SU-DHL-6 (cell line): ENCODE measurements around the gene PAX5.
A peak's percentile ranks its signal among the peaks of the same experiment; 100 is the strongest.

ENCODE experiments used
- H2AFZ ChIP-seq: fragments of 200-600 bp; sonication (generic); 2 replicates; pipeline ENCODE4 v1.6.1; 2014; ENCODE audit warnings: low read depth, mild to moderate bottlenecking, moderate library complexity, mixed read lengths, antibody characterized with exemption, low read length; ENCODE audit not compliant: severe bottlenecking
- H3F3A ChIP-seq: fragments of 200-600 bp; shearing (Covaris generic); 2 replicates; pipeline ENCODE4 v1.6.0; 2016; ENCODE audit warnings: antibody characterized with exemption, mild to moderate bottlenecking; ENCODE audit not compliant: insufficient read depth
- H3K27ac ChIP-seq: fragments of 200-600 bp; sonication (generic); 2 replicates; pipeline ENCODE4 v1.5.1; 2016; ENCODE audit warnings: low read depth, mild to moderate bottlenecking, low read length, moderate library complexity, mixed read lengths
- H3K27me3 ChIP-seq: fragments of 200-600 bp; sonication (generic), shearing (Covaris generic); 2 replicates; pipeline ENCODE4 v1.6.0; 2014; ENCODE audit warnings: mild to moderate bottlenecking, low read length
- H3K36me3 ChIP-seq: fragments of 200-600 bp; sonication (generic); 2 replicates; pipeline ENCODE4 v1.6.1; 2014; ENCODE audit warnings: mild to moderate bottlenecking, low read length, mixed read lengths
- H3K4me2 ChIP-seq: fragments of 300-600, 200-600 bp; shearing (Covaris generic), sonication (generic); 2 replicates; pipeline ENCODE4 v1.6.0; 2014; ENCODE audit warnings: low read length, low read depth, mild to moderate bottlenecking; ENCODE audit not compliant: poor library complexity, severe bottlenecking
- H3K4me3 ChIP-seq: fragments of 200-600 bp; sonication (generic); 2 replicates; pipeline ENCODE4 v1.5.1; 2014; ENCODE audit warnings: antibody characterized with exemption, low read length, mild to moderate bottlenecking, mixed read lengths; ENCODE audit not compliant: insufficient read depth, poor library complexity, severe bottlenecking
- H3K79me2 ChIP-seq: fragments of 200-600 bp; sonication (generic); 2 replicates; pipeline ENCODE4 v1.6.1; 2014; ENCODE audit warnings: mild to moderate bottlenecking, low read length, moderate library complexity; ENCODE audit not compliant: insufficient read depth
- H3K9ac ChIP-seq: fragments of 200-600 bp; sonication (generic); 2 replicates; pipeline ENCODE4 v1.7.0; 2014; ENCODE audit warnings: mild to moderate bottlenecking, low read length
- H3K9me2 ChIP-seq: fragments of 200-600 bp; sonication (generic); replicated peaks from 2 replicates; pipeline ENCODE4 v1.6.1; 2014; ENCODE audit warnings: low read length; ENCODE audit not compliant: insufficient read depth
- H3K9me3 ChIP-seq: fragments of 200-600 bp; sonication (generic); 2 replicates; pipeline ENCODE4 v1.6.1; 2014; ENCODE audit warnings: low read length, mixed read lengths; ENCODE audit not compliant: insufficient read depth
- H4K20me1 ChIP-seq: fragments of 200-600 bp; sonication (generic); 2 replicates; pipeline ENCODE4 v1.6.1; 2014; ENCODE audit warnings: low read depth, mild to moderate bottlenecking, antibody characterized with exemption, low read length, moderate library complexity, mixed read lengths
- EZH2phosphoT487 ChIP-seq: fragments of 200-600 bp; sonication (generic), shearing (Covaris generic); conservative IDR thresholded peaks from 2 replicates; pipeline ENCODE4 v1.6.1; 2018; ENCODE audit warnings: mild to moderate bottlenecking, antibody characterized with exemption, low read length, moderate library complexity, mixed read lengths
- TF ChIP-seq, protein P1 (sequence below): fragments of 200-600 bp; sonication (generic); IDR thresholded peaks from one replicate; pipeline ENCODE4 v1.5.1; 2017; ENCODE audit warnings: antibody characterized with exemption, mild to moderate bottlenecking, low read length, moderate library complexity; ENCODE audit not compliant: insufficient read depth, poor library complexity, severe bottlenecking

Gene PAX5

DNA sequence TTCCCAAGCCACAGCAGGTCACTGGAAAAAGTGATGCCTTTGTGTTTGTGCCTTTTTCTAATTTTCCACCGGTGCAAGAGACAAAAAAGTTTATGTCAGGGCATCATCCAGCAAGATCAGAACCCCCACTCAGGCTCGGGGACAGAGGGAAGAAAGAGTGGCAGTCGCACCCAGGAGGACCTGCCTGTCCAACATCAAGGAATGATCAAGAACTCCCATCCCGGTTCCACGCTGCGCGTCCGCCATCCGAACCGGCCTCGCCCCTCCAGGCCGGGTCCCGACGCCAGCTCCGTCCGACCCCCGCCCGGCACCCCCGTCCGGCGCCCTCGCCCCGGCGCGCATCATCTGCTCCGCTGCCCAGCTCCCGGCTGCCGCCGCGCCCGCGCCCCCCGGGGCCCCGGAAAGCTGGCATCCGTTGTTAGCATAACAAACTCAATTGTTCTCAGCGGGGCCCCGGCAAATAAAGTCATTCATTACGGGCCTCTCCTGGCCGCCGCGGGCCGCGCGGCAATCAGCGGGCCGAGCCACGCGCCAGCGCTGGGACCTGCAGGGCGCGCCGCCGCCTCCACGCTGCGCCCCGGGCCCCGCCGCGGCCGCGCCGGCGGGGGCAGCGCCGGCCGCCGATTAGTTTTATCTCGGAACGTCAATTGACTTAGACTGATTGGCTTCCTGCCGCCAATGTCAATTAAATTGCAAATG lies 48.1 kb downstream of the PAX5 start:
- Histone ChIP-seq H3K4me2 (no peak overlapping the region), H3K27me3 (no peaks in the 10 kb centered on the region), H2AFZ (no peak overlapping the region), H4K20me1 (no peaks in the 10 kb centered on the region; the same call in 1 of the 2 replicates), H3K9me2 (no peaks in the 10 kb centered on the region), H3K4me3 (no peak overlapping the region), H3K9ac (no peak overlapping the region), H3K9me3 (no peaks in the 10 kb centered on the region), H3F3A (peaks cover 18% of the 10 kb centered on the region), H3K79me2 (peaks cover 84% of the 10 kb centered on the region), H3K36me3 (no peaks in the 10 kb centered on the region; the same call in 1 of the 2 replicates), H3K27ac (no peak overlapping the region)
- TF ChIP-seq EZH2phosphoT487: no peak
- TF ChIP-seq, protein P1, sequence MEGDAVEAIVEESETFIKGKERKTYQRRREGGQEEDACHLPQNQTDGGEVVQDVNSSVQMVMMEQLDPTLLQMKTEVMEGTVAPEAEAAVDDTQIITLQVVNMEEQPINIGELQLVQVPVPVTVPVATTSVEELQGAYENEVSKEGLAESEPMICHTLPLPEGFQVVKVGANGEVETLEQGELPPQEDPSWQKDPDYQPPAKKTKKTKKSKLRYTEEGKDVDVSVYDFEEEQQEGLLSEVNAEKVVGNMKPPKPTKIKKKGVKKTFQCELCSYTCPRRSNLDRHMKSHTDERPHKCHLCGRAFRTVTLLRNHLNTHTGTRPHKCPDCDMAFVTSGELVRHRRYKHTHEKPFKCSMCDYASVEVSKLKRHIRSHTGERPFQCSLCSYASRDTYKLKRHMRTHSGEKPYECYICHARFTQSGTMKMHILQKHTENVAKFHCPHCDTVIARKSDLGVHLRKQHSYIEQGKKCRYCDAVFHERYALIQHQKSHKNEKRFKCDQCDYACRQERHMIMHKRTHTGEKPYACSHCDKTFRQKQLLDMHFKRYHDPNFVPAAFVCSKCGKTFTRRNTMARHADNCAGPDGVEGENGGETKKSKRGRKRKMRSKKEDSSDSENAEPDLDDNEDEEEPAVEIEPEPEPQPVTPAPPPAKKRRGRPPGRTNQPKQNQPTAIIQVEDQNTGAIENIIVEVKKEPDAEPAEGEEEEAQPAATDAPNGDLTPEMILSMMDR: no peak

DNA sequence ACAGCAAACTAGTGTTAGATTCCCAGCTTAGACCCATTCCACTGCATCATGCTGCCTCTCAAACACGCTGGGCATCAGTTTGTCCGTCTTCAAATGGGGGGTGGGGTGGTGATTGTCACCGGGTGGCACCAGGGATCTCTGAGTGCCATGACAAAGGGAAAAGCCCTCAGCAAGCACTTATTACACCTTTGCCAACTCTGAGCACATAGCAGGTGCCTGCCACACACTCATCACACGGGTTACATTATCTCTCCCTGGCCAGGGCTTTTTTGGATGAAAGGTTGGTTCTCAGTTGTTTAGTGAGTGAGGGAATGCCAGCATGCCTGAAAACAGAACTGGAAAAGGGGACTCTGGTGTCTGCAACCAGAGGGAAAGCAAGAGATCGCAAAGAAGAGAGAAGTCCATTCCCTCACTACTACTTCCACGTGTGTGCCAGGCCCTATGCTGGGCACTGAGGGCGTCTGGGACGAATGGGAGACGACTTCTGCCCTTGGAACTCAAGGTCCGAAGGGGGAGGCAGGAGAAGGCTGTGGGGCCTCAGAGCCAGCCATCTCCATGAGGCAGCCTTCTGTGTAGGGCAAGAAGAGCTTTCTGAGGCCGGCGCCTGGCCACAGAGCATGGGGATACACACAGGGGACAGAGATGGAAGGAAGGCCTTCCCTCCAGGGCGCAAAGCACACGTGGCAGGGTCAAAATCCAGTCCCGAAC lies 48.9 kb downstream of the PAX5 start:
- Histone ChIP-seq H3K4me2 (no peak overlapping the region), H3K79me2 (peaks cover 86% of the 10 kb centered on the region), H3K36me3 (no peaks in the 10 kb centered on the region; the same call in 1 of the 2 replicates), H3K4me3 (no peak overlapping the region), H4K20me1 (no peaks in the 10 kb centered on the region; the same call in 1 of the 2 replicates), H3K27me3 (no peaks in the 10 kb centered on the region), H3K9me2 (no peaks in the 10 kb centered on the region), H3K27ac (no peak overlapping the region), H3K9me3 (no peaks in the 10 kb centered on the region), H2AFZ (no peak overlapping the region), H3F3A (peaks cover 14% of the 10 kb centered on the region), H3K9ac (no peak overlapping the region)
- TF ChIP-seq, protein P1: no peak
- TF ChIP-seq EZH2phosphoT487: no peak

DNA sequence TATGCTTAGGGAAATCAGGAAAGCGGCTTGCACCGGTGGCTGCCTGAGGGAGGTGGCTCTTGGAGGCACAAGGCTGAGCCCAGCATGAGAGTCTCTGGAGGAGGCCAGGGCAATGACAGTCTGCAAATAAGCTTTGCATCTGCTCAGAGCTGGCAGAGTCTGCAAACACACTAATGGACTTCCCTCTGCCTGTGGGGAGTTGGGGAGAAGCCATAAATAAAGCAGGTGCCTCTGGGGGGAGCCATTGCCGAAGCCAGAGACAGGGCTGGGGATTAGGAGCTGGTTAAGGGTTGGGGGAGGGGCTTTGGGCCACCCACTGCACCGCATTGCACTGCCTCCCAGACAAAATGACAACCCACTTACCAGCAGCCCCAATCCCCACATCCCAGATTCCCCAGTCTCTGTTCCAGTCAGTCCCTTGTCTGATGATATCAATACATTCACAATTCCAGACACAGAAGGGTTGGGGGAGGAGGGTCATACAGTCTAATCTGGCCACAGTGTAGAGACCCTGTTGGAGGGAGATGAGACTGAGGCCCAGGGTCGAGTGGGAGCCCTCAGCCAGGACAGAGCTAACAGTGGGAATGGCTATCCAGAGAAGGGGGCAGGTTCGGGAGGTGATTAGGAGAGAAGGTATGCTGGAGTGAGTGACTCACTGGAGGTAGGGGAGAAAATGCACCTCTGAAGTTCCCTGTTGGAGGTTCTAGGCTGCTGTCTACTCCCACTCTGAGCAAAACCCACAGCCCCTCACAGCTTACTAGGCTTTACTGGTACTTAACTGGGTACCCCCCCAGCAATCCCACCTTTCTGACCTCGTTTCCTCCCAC lies 53.7 kb downstream of the PAX5 start:
- H3K4me2 ChIP-seq: no peak overlapping the region

More for the DNA sequence above, 53.7 kb downstream of the PAX5 start:
- no peaks in the 10 kb centered on the region for H3K27me3 ChIP-seq
- H3K9me2 ChIP-seq: no peaks in the 10 kb centered on the region
- no peaks in the 10 kb centered on the region for H3K9me3 ChIP-seq
- no peak overlapping the region for H3K4me3 ChIP-seq
- no peaks in the 10 kb centered on the region; the same call in 1 of the 2 replicates for H3K36me3 ChIP-seq
- H2AFZ ChIP-seq: no peak overlapping the region
- no peak overlapping the region for H3K27ac ChIP-seq
- peaks cover 12% of the 10 kb centered on the region for H3F3A ChIP-seq
- H4K20me1 ChIP-seq: peaks cover 6% of the 10 kb centered on the region; the same call in 1 of the 2 replicates
- H3K9ac ChIP-seq: no peak overlapping the region
- TF ChIP-seq, protein P1: peak; percentile 49
- no peak for TF ChIP-seq EZH2phosphoT487
- peaks cover 88% of the 10 kb centered on the region for H3K79me2 ChIP-seq
